Measurements from ENCODE around the gene BTN1A1. TPM values are rescaled to one million over a fixed set of nuclear protein-coding genes. Genes with fewer than 3 reads are reported as not detected.

BTN1A1 gene
- total and polyA plus RNA-seq, 9 of the 15 experiments (the other 6 are each of a cell fraction or from before 2014, with no cell fraction given): 0.01 to 0.15 (median 0.06) TPM; not detected in 4

- TF ChIP-seq CLOCK (CRISPR knock-in tag; IDR thresholded peaks at IDR 0.05; ENCODE audit: borderline replicate concordance) (no peak), ZNF143 (CRISPR knock-in tag; IDR thresholded peaks at IDR 0.05) (no peak), CCNT2 (IDR thresholded peaks at IDR 0.05; ENCODE audit: borderline replicate concordance, extremely low read depth, insufficient read length, low read depth, low read length) (no peak), ESRRA (IDR thresholded peaks at IDR 0.05; ENCODE audit: borderline replicate concordance, low read depth) (no peak), ZNF449 (CRISPR knock-in tag; IDR thresholded peaks at IDR 0.05) (0 out of 2 replicates have a peak, but pooled peaks have one; percentile 59), USF2 (CRISPR knock-in tag; IDR thresholded peaks at IDR 0.05) (no peak), NR3C1 (CRISPR knock-in tag; IDR thresholded peaks at IDR 0.05) (no peak), HMBOX1 (IDR thresholded peaks at IDR 0.05) (no peak), ZHX1 (conservative IDR thresholded peaks at IDR 0.05; ENCODE audit: low read length) (no peak), ATF2 (CRISPR knock-in tag; IDR thresholded peaks at IDR 0.05) (no peak), E2F1 (CRISPR knock-in tag; IDR thresholded peaks at IDR 0.05) (no peak), THRA (IDR thresholded peaks at IDR 0.05) (no peak), CXXC5 (CRISPR knock-in tag; IDR thresholded peaks at IDR 0.05) (peak; percentile 67), ZNF79 (CRISPR knock-in tag; IDR thresholded peaks at IDR 0.05; ENCODE audit: low read depth) (peak; percentile 58; the same call in 1 of the 2 replicates)
Measured at GRCh38 chr6:26491604-26492003, 8.5 kb upstream of the BTN1A1 start (continued).
